ENCODE results near the gene ZNF273.
"Not testable (repeated sequence)": the region's sequence is repeated elsewhere in the genome, so short reads cannot be mapped to it uniquely, and the experiment has no call there.

ZNF273 gene

DNA sequence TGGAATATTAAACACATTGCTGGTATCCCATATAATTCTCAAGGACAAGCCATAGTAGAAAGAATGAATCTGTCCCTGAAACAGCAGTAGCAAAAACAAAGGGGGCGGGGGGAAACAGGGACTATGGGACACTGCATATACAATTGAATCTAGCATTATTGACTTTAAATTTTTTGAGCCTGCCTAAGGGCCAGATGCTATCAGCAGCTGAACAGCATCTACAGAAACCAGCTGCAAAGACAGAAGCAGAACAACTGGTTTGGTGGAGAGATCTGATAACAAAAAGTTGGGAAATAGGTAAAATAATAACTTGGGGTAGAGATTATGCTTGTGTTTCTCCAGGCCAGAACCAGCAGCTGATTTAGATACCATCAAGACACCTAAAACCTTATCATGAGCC, 45.7 kb downstream of the ZNF273 start:
- not testable (repeated sequence) for DNase-seq

DNA sequence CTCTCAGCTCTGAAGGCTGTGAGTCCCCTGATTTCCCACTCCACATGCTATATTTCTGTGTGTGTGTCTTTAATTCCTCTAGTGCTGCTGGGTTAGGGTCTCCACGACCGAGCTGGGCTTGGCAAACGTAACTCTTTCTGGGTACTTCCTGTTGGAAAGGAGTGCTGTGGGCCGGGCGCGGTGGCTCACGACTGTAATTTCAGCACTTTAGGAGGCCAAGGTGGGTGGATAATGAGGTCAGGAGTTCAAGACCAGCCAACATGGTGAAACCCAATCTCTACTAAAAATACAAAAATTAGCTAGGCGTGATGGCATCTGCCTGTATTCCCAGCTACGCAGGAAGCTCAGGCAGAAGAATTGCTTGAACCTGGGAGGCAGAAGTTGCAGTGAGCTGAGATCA, 47.6 kb downstream of the ZNF273 start:
- DNase-seq = not testable (repeated sequence)

DNA sequence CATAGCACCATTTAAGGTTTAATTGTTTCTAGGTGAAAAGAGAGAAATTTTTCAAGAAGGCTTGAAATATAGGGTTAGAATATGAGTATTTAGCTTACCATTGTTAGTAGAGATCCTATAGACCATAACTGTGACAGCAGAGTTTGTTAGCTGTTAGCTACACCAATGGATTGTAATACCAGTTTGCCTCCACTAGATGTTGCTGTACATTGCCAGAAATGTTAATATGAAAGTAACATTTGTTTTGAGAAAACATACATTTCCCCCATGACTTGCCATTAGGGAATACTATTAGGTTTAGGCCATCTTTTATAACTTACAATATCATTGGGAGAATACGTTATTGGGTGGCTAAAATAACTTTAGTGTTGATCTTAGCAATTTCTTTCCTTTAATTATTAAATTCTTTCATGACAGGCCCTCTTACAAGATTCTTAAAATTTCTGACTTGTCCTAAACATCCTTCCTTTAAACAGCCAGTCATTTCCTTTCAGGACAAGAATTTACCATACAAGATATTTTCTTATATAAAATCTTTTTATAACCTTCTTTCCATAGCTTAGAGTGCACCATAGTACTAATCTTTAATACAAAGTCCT, 48.3 kb downstream of the ZNF273 start:
- DNase-seq = no peak

DNA sequence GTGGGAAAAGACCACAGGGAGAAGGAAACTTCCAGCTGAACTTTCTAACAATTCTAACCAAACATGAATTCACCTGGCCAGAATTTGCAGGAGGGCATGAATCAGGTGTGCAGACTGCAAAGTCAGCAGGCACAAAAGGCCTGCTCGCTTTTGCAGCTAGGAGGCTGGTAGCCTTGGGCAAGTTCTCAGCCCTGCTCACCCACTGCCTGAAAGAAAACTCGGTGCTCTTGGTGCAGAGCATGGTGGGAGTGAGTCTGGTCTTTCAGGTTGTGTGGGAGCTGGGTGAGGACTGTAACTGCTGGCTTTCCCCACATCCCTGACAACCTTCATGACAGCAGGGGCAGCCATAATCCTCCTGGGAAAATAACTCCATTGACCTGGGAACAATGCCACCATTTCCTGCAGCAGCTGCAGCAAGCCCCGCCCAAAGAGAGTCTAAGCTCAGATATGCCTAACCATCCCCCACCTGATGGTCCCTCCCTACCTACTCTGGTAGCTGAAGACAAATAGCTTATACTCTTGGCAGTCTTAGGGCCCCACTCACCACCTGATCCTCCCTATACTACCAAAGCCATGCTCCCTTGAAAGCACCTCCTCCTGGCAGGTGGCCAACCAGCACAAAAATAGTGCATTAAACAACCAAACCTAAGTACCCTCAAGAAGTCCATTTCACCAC, 56.1 kb downstream of the ZNF273 start:
- DNase-seq = no peak

DNA sequence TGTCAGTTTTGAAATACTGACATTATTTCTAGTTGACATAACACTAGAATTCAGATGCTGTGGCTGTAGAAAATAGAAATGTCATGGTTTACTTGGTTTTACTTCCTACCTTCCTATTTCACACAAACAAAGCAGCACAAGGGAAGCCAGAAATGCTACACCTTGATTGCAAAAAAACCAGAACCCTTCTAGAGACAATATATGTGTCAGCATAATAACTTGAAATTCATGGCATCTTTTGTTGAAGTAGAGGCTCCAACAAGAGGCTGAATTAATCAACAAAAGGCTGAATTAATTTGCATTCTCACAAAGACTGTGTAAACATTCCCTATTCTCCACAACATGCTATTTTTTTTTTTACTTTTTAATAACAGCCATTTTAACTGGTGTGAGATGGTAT, 62.5 kb downstream of the ZNF273 start:
- no peak for DNase-seq

DNA sequence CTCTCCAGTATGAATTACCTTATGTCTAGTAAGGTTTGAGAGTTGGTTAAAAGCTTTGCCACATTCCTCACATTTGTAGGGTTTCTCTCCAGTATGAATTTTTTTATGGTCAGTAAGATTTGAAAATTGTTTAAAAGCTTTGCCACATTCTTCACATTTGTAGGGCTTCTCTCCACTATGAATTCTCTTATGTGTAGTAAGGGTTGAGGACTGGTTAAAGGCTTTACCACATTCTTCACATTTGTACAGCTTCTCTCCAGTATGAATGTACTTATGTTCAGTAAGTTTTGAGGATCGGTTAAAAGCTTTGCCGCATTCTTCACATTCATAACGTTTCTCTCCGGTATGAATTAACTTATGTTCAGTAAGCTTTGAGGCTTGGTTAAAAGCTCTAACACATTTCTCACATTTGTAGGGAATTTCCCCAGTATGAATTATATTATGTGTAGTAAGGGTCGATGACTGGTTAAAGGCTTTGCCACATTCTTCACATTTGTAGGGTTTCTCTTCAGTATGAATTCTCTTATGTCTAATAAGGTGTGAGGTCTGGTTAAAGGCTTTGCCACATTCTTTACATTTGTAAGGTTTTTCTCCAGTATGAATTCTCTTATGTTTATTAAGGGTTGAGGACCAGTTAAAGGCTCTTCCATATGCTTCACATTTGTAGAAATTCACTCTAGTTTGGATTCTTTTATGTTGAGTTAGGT, 75.6 kb downstream of the ZNF273 start:
- DNase-seq = no peak
